HEK293T (cell line): Measurements from ENCODE around the gene CT45A3.

Source experiments
- BHLHE40 ChIP-seq: fragments of 450-650 bp; IDR thresholded peaks from 2 replicates; pipeline ENCODE4 v1.6.1; 2016; ENCODE audit warnings: mild to moderate bottlenecking, moderate library complexity, borderline replicate concordance
- ELF4 ChIP-seq: fragments of 450-650 bp; IDR thresholded peaks from 2 replicates; pipeline ENCODE4 v1.6.1; 2017; ENCODE audit warnings: antibody characterized with exemption
- HDGF ChIP-seq: fragments of 450-650 bp; IDR thresholded peaks from 2 replicates; pipeline ENCODE4 v1.6.1; 2017; ENCODE audit warnings: antibody characterized with exemption, borderline replicate concordance
- ZNF384 ChIP-seq: fragments of 450-650 bp; IDR thresholded peaks from 2 replicates; pipeline ENCODE4 v1.6.1; 2016

GRCh38 chrX:135741192-135741715, 26.7 kb downstream of the CT45A3 start:
- TF ChIP-seq ELF4, result no peak
- TF ChIP-seq BHLHE40, result no peak
- TF ChIP-seq HDGF, result no peak
- TF ChIP-seq ZNF384, result no peak
